ENCODE results near the gene PDE11A. TPM values are rescaled to one million over a fixed set of nuclear protein-coding genes. Genes with fewer than 3 reads are reported as not detected.

Gene PDE11A
- total and polyA plus RNA-seq, 8 donors = under 0.01 to 0.87 (median 0.40) TPM; not detected in 2

DNA sequence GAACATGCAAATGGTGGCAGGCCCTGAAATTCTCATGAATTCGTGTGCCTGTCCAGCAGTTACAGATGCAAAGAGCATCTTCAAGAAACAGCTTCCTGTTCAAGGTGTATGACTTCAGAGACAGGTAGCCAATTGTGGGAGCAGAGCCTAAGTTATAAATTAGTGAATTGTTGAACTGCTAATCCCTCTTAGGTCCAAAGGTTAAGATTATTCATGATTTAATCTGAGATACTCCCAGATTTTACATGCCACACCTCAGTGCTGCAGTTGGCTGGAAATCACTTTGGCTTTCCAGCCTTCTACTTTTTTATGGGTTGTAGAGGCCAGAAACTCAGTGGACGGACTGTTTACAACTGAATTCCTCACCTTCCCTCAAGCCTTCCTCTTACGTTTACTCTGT lies 432.2 kb downstream of the PDE11A start:
- DNase-seq = no peak
- TF ChIP-seq, protein P1, sequence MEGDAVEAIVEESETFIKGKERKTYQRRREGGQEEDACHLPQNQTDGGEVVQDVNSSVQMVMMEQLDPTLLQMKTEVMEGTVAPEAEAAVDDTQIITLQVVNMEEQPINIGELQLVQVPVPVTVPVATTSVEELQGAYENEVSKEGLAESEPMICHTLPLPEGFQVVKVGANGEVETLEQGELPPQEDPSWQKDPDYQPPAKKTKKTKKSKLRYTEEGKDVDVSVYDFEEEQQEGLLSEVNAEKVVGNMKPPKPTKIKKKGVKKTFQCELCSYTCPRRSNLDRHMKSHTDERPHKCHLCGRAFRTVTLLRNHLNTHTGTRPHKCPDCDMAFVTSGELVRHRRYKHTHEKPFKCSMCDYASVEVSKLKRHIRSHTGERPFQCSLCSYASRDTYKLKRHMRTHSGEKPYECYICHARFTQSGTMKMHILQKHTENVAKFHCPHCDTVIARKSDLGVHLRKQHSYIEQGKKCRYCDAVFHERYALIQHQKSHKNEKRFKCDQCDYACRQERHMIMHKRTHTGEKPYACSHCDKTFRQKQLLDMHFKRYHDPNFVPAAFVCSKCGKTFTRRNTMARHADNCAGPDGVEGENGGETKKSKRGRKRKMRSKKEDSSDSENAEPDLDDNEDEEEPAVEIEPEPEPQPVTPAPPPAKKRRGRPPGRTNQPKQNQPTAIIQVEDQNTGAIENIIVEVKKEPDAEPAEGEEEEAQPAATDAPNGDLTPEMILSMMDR (IDR thresholded peaks at IDR 0.05) = no peak
- TF ChIP-seq POLR2A (IDR thresholded peaks at IDR 0.05) = no peak
- no peak for TF ChIP-seq POLR2AphosphoS5 (IDR thresholded peaks at IDR 0.05)
- no peak for TF ChIP-seq EP300 (IDR thresholded peaks at IDR 0.05)
- no peaks in the 10 kb centered on the region for H3K36me3 ChIP-seq
- H3K27me3 ChIP-seq = no peaks in the 10 kb centered on the region
- no peaks in the 10 kb centered on the region for H3K9me3 ChIP-seq
- H3K4me3 ChIP-seq = no peak overlapping the region
- H3K4me1 ChIP-seq = no peaks in the 10 kb centered on the region
- H3K27ac ChIP-seq = no peak overlapping the region
- 62 to 84% (median 80%) methylated on average over 3 of the region's 3 CpGs for WGBS, 5 donors
- intact Hi-C loops (cut with DNase I; ENCODE audit: low total_unique reads) = no loop called here

GRCh38 chr2:177639262-177639914 lies 433.2 kb downstream of the PDE11A start:
- DNase-seq = no peak
- intact Hi-C loops (cut with DNase I; ENCODE audit: low total_unique reads) = no loop called here
- Histone ChIP-seq H3K27me3 (no peaks in the 10 kb centered on the region), H3K9me3 (no peaks in the 10 kb centered on the region), H3K4me1 (no peaks in the 10 kb centered on the region), H3K27ac (no peak overlapping the region), H3K4me3 (no peak overlapping the region), H3K36me3 (no peaks in the 10 kb centered on the region)
- 61 to 75% (median 72%) methylated on average over 2 of the region's 2 CpGs for WGBS, 5 donors
- TF ChIP-seq POLR2AphosphoS5 (IDR thresholded peaks at IDR 0.05) = no peak
- no peak for TF ChIP-seq EP300 (IDR thresholded peaks at IDR 0.05)
- no peak for TF ChIP-seq POLR2A (IDR thresholded peaks at IDR 0.05)
- TF ChIP-seq, protein P1 (IDR thresholded peaks at IDR 0.05) = no peak

GRCh38 chr2:177638507-177638906 lies 434.1 kb downstream of the PDE11A start:
- Histone ChIP-seq H3K4me1 (no peaks in the 10 kb centered on the region), H3K9me3 (no peaks in the 10 kb centered on the region), H3K27ac (no peak overlapping the region), H3K4me3 (no peak overlapping the region), H3K27me3 (no peaks in the 10 kb centered on the region), H3K36me3 (no peaks in the 10 kb centered on the region)
- TF ChIP-seq POLR2AphosphoS5 (IDR thresholded peaks at IDR 0.05) = no peak
- no peak for TF ChIP-seq EP300 (IDR thresholded peaks at IDR 0.05)
- TF ChIP-seq POLR2A (IDR thresholded peaks at IDR 0.05) = no peak
- TF ChIP-seq, protein P1 (IDR thresholded peaks at IDR 0.05) = no peak
- intact Hi-C loops (cut with DNase I; ENCODE audit: low total_unique reads) = no loop called here
- WGBS, 5 donors = 86 to 98% (median 96%) methylated on average over 1 of the region's 1 CpG
- no peak for DNase-seq

DNA sequence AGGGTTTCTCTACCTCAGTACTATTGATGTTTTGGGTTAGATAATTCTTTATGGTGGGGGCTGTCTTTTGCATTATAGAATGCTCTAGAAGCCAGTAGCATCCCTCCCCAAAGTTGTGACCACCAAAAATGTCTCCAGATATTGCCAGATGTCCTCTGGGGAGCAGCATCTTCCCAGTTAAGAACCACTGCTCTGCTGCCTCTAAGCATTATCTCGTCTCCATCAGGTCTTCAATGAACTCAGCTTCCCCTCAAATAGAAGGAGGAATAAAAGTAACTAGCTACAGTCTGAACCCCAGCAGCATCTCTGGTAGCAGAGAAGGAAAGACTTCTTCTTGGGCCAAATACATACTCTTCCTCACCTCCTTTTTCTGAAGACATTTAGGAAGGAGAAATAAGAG lies 435.9 kb downstream of the PDE11A start:
- no peak for DNase-seq
- intact Hi-C loops (cut with DNase I; ENCODE audit: low total_unique reads) = no loop called here
- H3K4me3 ChIP-seq = no peak overlapping the region
- H3K4me1 ChIP-seq = no peaks in the 10 kb centered on the region
- no peak for TF ChIP-seq EP300 (IDR thresholded peaks at IDR 0.05)
- TF ChIP-seq POLR2AphosphoS5 (IDR thresholded peaks at IDR 0.05) = no peak
- TF ChIP-seq POLR2A (IDR thresholded peaks at IDR 0.05) = no peak
- TF ChIP-seq, protein P1 (IDR thresholded peaks at IDR 0.05) = no peak
- no peaks in the 10 kb centered on the region for H3K36me3 ChIP-seq
- 72 to 90% (median 85%) methylated on average over 1 of the region's 1 CpG for WGBS, 5 donors
- H3K9me3 ChIP-seq = no peaks in the 10 kb centered on the region
- H3K27me3 ChIP-seq = no peaks in the 10 kb centered on the region
- no peak overlapping the region for H3K27ac ChIP-seq
